ENCODE data around the gene TSKS.
"Not testable (repeated sequence)": the region's sequence is repeated elsewhere in the genome, so short reads cannot be mapped to it uniquely, and the experiment has no call there.

TSKS gene

DNA sequence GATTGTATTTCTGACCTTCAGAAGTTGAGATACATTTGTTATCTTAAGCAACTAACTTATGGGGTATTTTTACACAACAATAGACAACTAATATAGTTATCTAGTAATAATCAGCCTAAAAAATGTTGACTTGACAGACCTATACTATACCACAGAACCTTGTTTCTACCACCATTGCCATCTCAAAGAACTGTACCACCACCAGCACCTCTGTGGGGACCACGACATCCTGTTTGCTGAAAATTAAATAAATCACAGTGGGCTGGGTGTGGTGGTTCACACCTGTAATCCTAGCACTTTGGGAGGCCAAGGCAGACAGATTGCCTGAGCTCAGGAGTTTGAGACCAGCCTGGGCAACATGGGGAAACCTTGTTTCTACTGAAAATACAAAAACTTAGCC lies 24.0 kb downstream of the TSKS start:
- Mint-ChIP-seq H3K27ac (no peak overlapping the region), H3K27me3 (no peaks in the 10 kb centered on the region), H3K36me3 (no peaks in the 10 kb centered on the region), H3K9me3 (no peaks in the 10 kb centered on the region), H3K4me1 (peaks cover 3 to 8% of the 10 kb centered on the region in 2 donors), H3K4me3 (no peak overlapping the region)
- no peak for ATAC-seq (replicated peaks)
- no peak for DNase-seq

GRCh38 chr19:49738268-49738667 lies 24.8 kb downstream of the TSKS start:
- peak; percentile 75 to 94 for ATAC-seq (replicated peaks)
- no peaks in the 10 kb centered on the region for H3K27me3 Mint-ChIP-seq
- H3K4me1 Mint-ChIP-seq, result peaks cover 3 to 8% of the 10 kb centered on the region in 2 donors
- no peaks in the 10 kb centered on the region for H3K36me3 Mint-ChIP-seq
- H3K4me3 Mint-ChIP-seq, result no peak overlapping the region
- H3K27ac Mint-ChIP-seq, result peak overlapping the region; percentile 56
- DNase-seq, result no peak
- no peaks in the 10 kb centered on the region for H3K9me3 Mint-ChIP-seq

DNA sequence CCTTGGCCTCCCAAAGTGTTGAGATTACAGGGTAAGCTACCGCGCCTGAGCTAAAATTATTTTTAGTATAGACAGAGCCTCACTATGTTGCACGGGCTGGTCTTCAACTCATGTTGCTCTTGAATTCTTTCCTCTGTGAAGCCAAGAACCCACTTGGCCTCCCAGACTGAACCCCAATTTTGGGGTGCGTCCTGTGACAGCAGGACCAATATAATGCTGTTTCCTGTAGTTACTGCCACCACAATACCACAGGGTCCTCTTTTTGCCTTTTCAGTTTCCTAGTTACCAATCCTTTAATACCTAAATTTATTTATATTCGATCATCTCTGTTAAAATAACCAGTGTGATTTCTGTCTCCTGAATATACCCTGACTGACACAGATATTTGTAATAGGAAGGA lies 32.9 kb downstream of the TSKS start:
- no peaks in the 10 kb centered on the region for H3K9me3 Mint-ChIP-seq
- no peak for ATAC-seq (replicated peaks)

DNA sequence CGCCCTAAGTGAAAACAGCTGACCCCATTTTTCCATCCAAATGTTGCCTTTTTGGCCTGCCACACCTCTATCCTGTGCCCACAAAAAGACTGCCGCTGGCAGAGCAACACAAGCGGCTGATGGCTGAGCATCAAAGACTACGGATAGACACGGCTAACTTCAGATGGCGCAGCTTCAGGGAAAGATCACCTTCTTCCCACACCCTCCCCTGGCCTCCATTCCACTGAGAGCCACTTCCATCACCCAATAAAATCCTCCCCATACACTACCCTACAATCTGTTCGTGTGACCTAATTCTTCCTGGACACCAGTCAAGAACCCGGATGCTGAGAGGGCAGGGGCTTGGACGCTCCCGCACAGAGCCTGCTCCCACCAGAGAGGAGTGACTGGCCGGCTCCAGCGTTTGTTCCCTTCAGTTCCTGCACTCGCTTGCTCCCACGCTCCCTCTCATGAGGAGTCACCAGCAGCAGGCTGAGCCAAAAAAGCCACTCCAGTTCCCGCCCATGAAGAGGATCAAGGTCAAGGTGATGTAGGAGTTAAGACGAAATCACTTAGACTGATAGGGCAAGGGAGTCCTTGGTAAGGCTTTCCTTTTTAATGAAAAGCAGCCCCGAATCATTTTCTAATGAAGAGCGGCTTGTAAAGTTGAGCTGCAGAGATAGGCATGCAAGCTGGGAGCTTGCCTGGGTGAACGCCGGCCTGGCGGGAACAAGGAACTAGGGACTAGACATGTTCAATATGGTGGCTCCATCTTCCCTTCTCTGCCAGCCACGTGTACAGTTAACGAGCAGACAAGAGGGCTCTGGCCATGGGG lies 35.7 kb downstream of the TSKS start:
- no peaks in the 10 kb centered on the region for H3K9me3 Mint-ChIP-seq
- DNase-seq (no peak), ATAC-seq (replicated peaks) (no peak)
- peaks cover 3 to 9% of the 10 kb centered on the region in 2 donors for H3K27me3 Mint-ChIP-seq
- H3K27ac Mint-ChIP-seq, result peak overlapping the region; percentile 20
- no peaks in the 10 kb centered on the region for H3K4me1 Mint-ChIP-seq
- H3K4me3 Mint-ChIP-seq, result no peak overlapping the region
- peaks cover 0 to 7% of the 10 kb centered on the region in 2 donors for H3K36me3 Mint-ChIP-seq

More for the DNA sequence above, 32.9 kb downstream of the TSKS start:
- H3K27ac Mint-ChIP-seq, result no peak overlapping the region
- H3K4me1 Mint-ChIP-seq, result no peaks in the 10 kb centered on the region
- no peak for DNase-seq
- H3K27me3 Mint-ChIP-seq, result peaks cover 3 to 9% of the 10 kb centered on the region in 2 donors
- no peak overlapping the region for H3K4me3 Mint-ChIP-seq
- H3K36me3 Mint-ChIP-seq, result peaks cover 0 to 7% of the 10 kb centered on the region in 2 donors

GRCh38 chr19:49719420-49719819 lies 43.7 kb downstream of the TSKS start:
- peaks cover 8 to 23% of the 10 kb centered on the region in 2 donors for H3K4me1 Mint-ChIP-seq
- not testable (repeated sequence) for H3K27me3 Mint-ChIP-seq; H3K9me3 Mint-ChIP-seq; H3K4me3 Mint-ChIP-seq; DNase-seq; H3K36me3 Mint-ChIP-seq; ATAC-seq (replicated peaks)
- peak overlapping the region; percentile 20 for H3K27ac Mint-ChIP-seq

DNA sequence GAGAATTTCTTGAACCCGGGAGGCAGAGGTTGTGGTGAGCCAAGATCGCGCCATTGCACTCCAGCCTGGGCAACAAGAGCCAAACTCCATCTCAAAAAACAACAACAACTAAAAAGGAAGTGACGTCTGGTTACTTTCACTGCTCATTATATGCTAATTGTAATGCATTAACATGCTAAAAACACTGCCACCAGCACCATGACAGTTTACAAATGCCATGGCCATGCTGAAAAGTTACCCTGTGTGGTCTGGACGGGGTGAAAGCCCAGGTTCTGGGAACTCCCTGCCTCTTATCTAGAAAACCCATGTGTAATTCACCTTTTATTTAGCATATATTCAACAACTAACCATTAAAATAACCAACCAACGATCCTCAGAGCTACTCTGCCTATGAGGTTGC lies 44.1 kb downstream of the TSKS start:
- H3K4me3 Mint-ChIP-seq, result no peak overlapping the region
- peaks cover 0 to 6% of the 10 kb centered on the region in 2 donors for H3K27me3 Mint-ChIP-seq
- peaks cover 3% of the 10 kb centered on the region in 2 donors for H3K36me3 Mint-ChIP-seq
- H3K9me3 Mint-ChIP-seq, result peaks cover 0 to 2% of the 10 kb centered on the region in 2 donors
- DNase-seq, result no peak
- peaks cover 8 to 23% of the 10 kb centered on the region in 2 donors for H3K4me1 Mint-ChIP-seq
- peak; percentile 65 to 73 for ATAC-seq (replicated peaks)
- peak overlapping the region; percentile 67 for H3K27ac Mint-ChIP-seq

GRCh38 chr19:49718511-49718910 lies 44.6 kb downstream of the TSKS start:
- ATAC-seq (replicated peaks) (no peak), DNase-seq (no peak)
- H3K27ac Mint-ChIP-seq, result peak overlapping the region; percentile 65

DNA sequence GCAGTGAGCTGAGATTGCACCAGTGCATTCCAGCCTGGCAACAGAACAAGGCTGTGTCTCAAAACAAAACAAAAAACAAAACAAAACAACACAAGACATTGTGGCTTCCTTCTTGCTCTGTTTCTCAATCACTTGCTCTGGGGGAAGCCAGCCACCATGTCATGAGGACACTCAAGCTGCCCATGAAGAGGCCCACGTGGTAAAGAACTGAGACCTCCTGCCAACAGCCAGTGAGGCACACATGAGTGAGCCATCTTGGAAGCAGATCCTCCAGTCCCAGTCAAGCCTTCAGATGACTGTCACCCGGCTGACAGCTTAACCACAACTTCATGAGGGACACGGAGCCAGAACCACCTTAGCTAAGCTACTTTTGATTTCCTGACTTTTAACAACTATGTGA lies 47.0 kb downstream of the TSKS start:
- Mint-ChIP-seq H3K4me3 (no peak overlapping the region), H3K4me1 (peaks cover 8 to 23% of the 10 kb centered on the region in 2 donors), H3K9me3 (peaks cover 0 to 2% of the 10 kb centered on the region in 2 donors), H3K27ac (no peak overlapping the region), H3K27me3 (peaks cover 8 to 16% of the 10 kb centered on the region in 2 donors), H3K36me3 (peaks cover 3% of the 10 kb centered on the region in 2 donors)
- DNase-seq, result no peak
- ATAC-seq (replicated peaks), result no peak

More at GRCh38 chr19:49718511-49718910, 44.6 kb downstream of the TSKS start:
- Mint-ChIP-seq H3K27me3 (peaks cover 0 to 6% of the 10 kb centered on the region in 2 donors), H3K36me3 (peaks cover 3% of the 10 kb centered on the region in 2 donors), H3K4me1 (peaks cover 8 to 23% of the 10 kb centered on the region in 2 donors), H3K4me3 (peak overlapping the region; percentile 52 to 82), H3K9me3 (peaks cover 0 to 2% of the 10 kb centered on the region in 2 donors)

- H3K36me3 Mint-ChIP-seq, result peaks cover 0 to 3% of the 10 kb centered on the region in 2 donors
- no peak overlapping the region for H3K27ac Mint-ChIP-seq
- H3K4me3 Mint-ChIP-seq, result no peak overlapping the region
- ATAC-seq (replicated peaks), result no peak
- DNase-seq, result no peak
- H3K27me3 Mint-ChIP-seq, result peaks cover 17 to 37% of the 10 kb centered on the region in 2 donors
- peaks cover 4% of the 10 kb centered on the region in 2 donors for H3K9me3 Mint-ChIP-seq
- peaks cover 4 to 12% of the 10 kb centered on the region in 2 donors for H3K4me1 Mint-ChIP-seq
These were observed 49.8 kb downstream of the TSKS start for GRCh38 chr19:49713236-49713845.

DNA sequence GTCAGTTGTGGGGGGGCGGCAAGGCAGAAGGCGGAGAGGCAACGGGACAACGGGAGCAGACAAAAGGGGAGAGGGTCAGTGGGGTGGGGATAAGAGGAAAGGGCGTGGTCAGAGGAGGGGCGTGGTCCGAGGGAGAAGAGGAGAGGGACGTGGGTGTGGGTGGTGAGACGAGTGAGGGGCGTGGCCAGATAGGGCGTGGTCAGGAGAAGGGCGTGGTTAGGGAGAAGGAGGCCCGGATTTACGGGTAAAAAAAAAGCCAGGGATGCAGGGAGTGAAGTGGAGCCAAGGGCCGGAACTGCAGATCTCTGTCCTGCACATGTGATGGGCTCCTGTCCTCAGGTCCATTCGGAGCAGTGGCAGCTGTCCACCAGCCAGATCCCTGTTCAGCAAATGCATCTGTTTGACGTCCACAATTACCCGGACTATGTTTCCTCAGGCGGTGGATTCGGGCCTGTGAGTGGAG lies 50.7 kb downstream of the TSKS start:
- Mint-ChIP-seq H3K27ac (no peak overlapping the region), H3K27me3 (peaks cover 17 to 37% of the 10 kb centered on the region in 2 donors), H3K4me1 (peaks cover under 1 to 5% of the 10 kb centered on the region in 2 donors), H3K9me3 (peaks cover 4% of the 10 kb centered on the region in 2 donors), H3K36me3 (no peaks in the 10 kb centered on the region), H3K4me3 (no peak overlapping the region)
- ATAC-seq (replicated peaks) (no peak), DNase-seq (no peak)

DNA sequence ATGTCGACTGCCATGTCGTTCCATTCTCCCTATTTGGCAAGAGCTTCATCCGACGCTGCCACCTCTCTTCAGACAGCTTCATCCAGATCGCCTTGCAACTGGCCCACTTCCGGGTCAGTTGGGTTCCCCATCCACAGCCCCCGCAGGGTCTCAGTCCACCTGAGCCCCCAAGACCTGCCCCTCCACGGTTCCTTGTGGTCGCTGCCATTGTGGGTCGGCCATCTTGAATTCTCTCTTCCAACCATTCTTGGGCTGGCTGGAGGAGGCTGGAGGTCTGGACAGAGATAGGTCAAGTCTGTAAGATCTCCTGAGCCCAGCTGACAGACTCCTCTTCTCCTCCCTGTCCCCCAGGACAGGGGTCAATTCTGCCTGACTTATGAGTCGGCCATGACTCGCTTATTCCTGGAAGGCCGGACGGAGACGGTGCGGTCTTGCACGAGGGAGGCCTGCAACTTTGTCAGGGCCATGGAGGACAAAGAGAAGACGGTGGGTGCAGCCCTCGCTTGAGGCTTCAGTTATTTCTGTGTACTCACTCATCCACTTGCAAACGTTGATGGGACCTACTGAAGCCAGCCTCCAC lies 52.6 kb downstream of the TSKS start:
- H3K27ac Mint-ChIP-seq, result no peak overlapping the region
- H3K9me3 Mint-ChIP-seq, result peaks cover 4% of the 10 kb centered on the region in 2 donors
- H3K4me3 Mint-ChIP-seq, result no peak overlapping the region
- peaks cover 17 to 42% of the 10 kb centered on the region in 2 donors for H3K27me3 Mint-ChIP-seq
- no peak for DNase-seq
- H3K4me1 Mint-ChIP-seq, result no peaks in the 10 kb centered on the region
- no peak for ATAC-seq (replicated peaks)
- no peaks in the 10 kb centered on the region for H3K36me3 Mint-ChIP-seq

GRCh38 chr19:49705919-49706318 lies 57.2 kb downstream of the TSKS start:
- Mint-ChIP-seq H3K4me1 (no peaks in the 10 kb centered on the region), H3K9me3 (peaks cover 4% of the 10 kb centered on the region in 2 donors), H3K4me3 (no peak overlapping the region), H3K27me3 (peaks cover 16 to 33% of the 10 kb centered on the region in 2 donors), H3K36me3 (no peaks in the 10 kb centered on the region), H3K27ac (no peak overlapping the region)
- ATAC-seq (replicated peaks) (no peak), DNase-seq (no peak)

- Mint-ChIP-seq H3K36me3 (no peaks in the 10 kb centered on the region), H3K27ac (no peak overlapping the region), H3K9me3 (peaks cover 4% of the 10 kb centered on the region in 2 donors), H3K4me1 (no peaks in the 10 kb centered on the region), H3K4me3 (no peak overlapping the region), H3K27me3 (peaks cover 20 to 29% of the 10 kb centered on the region in 2 donors)
- DNase-seq (no peak), ATAC-seq (replicated peaks) (no peak)
These were observed 58.0 kb downstream of the TSKS start for GRCh38 chr19:49704888-49705642.

GRCh38 chr19:49701271-49701786 lies 61.8 kb downstream of the TSKS start:
- H3K27me3 Mint-ChIP-seq, result peaks cover 11 to 20% of the 10 kb centered on the region in 2 donors
- H3K36me3 Mint-ChIP-seq, result no peaks in the 10 kb centered on the region
- no peak overlapping the region for H3K4me3 Mint-ChIP-seq
- no peaks in the 10 kb centered on the region for H3K4me1 Mint-ChIP-seq
- no peak for ATAC-seq (replicated peaks)
- H3K9me3 Mint-ChIP-seq, result no peaks in the 10 kb centered on the region
- H3K27ac Mint-ChIP-seq, result no peak overlapping the region
- DNase-seq, result no peak
